Ishikawa (cell line): ENCODE data around the gene ITGA11.

ENCODE experiments used
- CEBPB ChIP-seq: IDR thresholded peaks from 2 replicates; pipeline ENCODE4 v1.6.1; 2012
- YY1 ChIP-seq: IDR thresholded peaks from 2 replicates; pipeline ENCODE4 v1.6.1; 2012; ENCODE audit warnings: low read depth
- TF ChIP-seq, protein P1 (sequence below): IDR thresholded peaks from 2 replicates; pipeline ENCODE4 v1.6.1; 2012
- TF ChIP-seq, protein P2 (sequence below): IDR thresholded peaks from 2 replicates; pipeline ENCODE4 v1.6.1; 2012; ENCODE audit warnings: low read depth, mild to moderate bottlenecking

DNA sequence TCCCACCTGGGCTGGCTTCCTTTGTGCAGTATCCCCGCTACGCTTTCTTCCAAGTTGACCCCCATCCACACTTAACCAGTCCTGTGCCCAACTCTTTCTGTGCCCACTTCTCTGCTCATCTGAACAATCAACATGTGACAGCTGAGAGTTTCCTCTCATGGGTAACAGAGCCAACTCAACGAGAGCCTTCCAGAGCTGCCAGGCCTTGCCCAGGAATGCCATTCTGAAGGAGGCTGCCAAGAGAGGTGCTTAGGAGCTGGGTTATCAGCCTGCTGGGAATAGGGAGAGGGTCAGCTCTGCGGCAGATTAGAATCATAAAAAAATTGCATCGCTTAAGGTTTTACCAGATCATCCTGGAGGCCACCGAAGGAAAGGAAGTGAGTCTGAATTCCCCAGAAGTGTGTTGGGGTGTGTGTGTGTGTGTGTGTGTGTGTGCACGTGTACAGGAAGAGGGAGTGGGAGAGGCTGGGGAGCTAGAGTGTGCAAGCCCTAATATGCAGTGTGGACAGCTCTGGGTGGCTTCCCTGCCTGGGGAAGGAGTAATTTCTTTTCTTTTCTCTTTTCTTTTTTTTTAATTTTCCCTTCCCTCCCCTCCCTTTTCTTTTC lies 66.7 kb downstream of the ITGA11 start:
- no peak for TF ChIP-seq CEBPB
- no peak for TF ChIP-seq YY1
- TF ChIP-seq, protein P1, sequence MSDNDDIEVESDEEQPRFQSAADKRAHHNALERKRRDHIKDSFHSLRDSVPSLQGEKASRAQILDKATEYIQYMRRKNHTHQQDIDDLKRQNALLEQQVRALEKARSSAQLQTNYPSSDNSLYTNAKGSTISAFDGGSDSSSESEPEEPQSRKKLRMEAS = no peak
- TF ChIP-seq, protein P2, sequence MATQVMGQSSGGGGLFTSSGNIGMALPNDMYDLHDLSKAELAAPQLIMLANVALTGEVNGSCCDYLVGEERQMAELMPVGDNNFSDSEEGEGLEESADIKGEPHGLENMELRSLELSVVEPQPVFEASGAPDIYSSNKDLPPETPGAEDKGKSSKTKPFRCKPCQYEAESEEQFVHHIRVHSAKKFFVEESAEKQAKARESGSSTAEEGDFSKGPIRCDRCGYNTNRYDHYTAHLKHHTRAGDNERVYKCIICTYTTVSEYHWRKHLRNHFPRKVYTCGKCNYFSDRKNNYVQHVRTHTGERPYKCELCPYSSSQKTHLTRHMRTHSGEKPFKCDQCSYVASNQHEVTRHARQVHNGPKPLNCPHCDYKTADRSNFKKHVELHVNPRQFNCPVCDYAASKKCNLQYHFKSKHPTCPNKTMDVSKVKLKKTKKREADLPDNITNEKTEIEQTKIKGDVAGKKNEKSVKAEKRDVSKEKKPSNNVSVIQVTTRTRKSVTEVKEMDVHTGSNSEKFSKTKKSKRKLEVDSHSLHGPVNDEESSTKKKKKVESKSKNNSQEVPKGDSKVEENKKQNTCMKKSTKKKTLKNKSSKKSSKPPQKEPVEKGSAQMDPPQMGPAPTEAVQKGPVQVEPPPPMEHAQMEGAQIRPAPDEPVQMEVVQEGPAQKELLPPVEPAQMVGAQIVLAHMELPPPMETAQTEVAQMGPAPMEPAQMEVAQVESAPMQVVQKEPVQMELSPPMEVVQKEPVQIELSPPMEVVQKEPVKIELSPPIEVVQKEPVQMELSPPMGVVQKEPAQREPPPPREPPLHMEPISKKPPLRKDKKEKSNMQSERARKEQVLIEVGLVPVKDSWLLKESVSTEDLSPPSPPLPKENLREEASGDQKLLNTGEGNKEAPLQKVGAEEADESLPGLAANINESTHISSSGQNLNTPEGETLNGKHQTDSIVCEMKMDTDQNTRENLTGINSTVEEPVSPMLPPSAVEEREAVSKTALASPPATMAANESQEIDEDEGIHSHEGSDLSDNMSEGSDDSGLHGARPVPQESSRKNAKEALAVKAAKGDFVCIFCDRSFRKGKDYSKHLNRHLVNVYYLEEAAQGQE = no peak
